ENCODE measurements around the gene SF3B6. TPM values are rescaled to one million over a fixed set of nuclear protein-coding genes. Genes with fewer than 3 reads are reported as not detected.

Gene SF3B6
- total RNA-seq, 2 donors from 2014 or later = 21.4 to 42.8 TPM

Small RNAs within 50 kb of the gene (small RNA-seq; reads per million reads assigned to genes)
- gene RNU6-370P = not detected

Other genes starting within 250 kb of the SF3B6 start
- 10 to 100 TPM; 16.8 to 20.0 TPM for gene ATAD2B, start 149.2 kb downstream of the SF3B6 start, total RNA-seq
- 1 to 10 TPM; 4.0 to 7.3 TPM for gene UBXN2A, start 135.9 kb downstream of the SF3B6 start, total RNA-seq
- gene MFSD2B, start 66.2 kb downstream of the SF3B6 start, total RNA-seq = not detected
- 1 to 10 TPM; 2.6 to 3.9 TPM for gene WDCP, start 28.9 kb downstream of the SF3B6 start, total RNA-seq
- 10 to 100 TPM; 10.5 to 12.7 TPM for gene FKBP1B, start 26.6 kb downstream of the SF3B6 start, total RNA-seq
- gene TP53I3, start 8.5 kb upstream of the SF3B6 start, total RNA-seq = 10 to 100 TPM; 18.5 to 36.8 TPM
- not detected for gene PFN4, start 47.0 kb upstream of the SF3B6 start, total RNA-seq
- gene FAM228B, start 47.1 kb upstream of the SF3B6 start, total RNA-seq = 10 to 100 TPM in 1 of 2 donors, 1 to 10 TPM in 1; 6.5 to 56.7 TPM
- gene FAM228A, start 98.7 kb upstream of the SF3B6 start, total RNA-seq = not detected